A549 (cell line): Measurements from ENCODE around the gene TMEM82.

Experiments
- E2F6 ChIP-seq: IDR thresholded peaks from 2 replicates; pipeline ENCODE4 v1.6.1; 2012; ENCODE audit warnings: low read depth, borderline replicate concordance
- EP300 ChIP-seq, 2 experiments: fragments of >200 bp; sonication (Bioruptor Twin); formaldehyde crosslinking; IDR thresholded peaks; 2 replicates in 1 of 2; 3 replicates in 1 of 2; pipeline ENCODE4 v1.6.1; 2016 to 2017
- FOSL2 ChIP-seq, 2 experiments: fragments of 450-650 bp in 1 of 2; fragments of >200 bp in 1 of 2; sonication (Bioruptor Twin) in 1 of 2; formaldehyde crosslinking; IDR thresholded peaks; 2 replicates each; pipeline versions ENCODE4 v1.5.0 to v1.6.1; 2016 to 2020; ENCODE audit warnings: mild to moderate bottlenecking in 1 of 2, moderate library complexity in 1 of 2
- JUN ChIP-seq, 2 experiments: fragments of >200 bp; sonication (Bioruptor Twin); formaldehyde crosslinking; IDR thresholded peaks; 2 replicates in 1 of 2; 3 replicates in 1 of 2; pipeline ENCODE4 v1.6.1; 2016 to 2017
- MAFK ChIP-seq: fragments of 450-650 bp; IDR thresholded peaks from 2 replicates; pipeline ENCODE4 v1.6.1; 2014; ENCODE audit not compliant: partially characterized antibody
- NR3C1 ChIP-seq: fragments of >200 bp; sonication (Bioruptor Twin); formaldehyde crosslinking; IDR thresholded peaks from 3 replicates; pipeline ENCODE4 v1.6.1; 2017
- RFX5 ChIP-seq: fragments of 450-650 bp; IDR thresholded peaks from 2 replicates; pipeline ENCODE4 v1.7.1; 2014; ENCODE audit warnings: antibody characterized with exemption, mild to moderate bottlenecking, moderate library complexity
- TF ChIP-seq, protein P1 (sequence below): fragments of >200 bp; sonication (Bioruptor Twin); formaldehyde crosslinking; IDR thresholded peaks from 3 replicates; pipeline ENCODE4 v1.5.1; 2016
- TF ChIP-seq, protein P2 (sequence below): fragments of 250-450 bp; sonication (Bioruptor Pico); IDR thresholded peaks from 2 replicates; pipeline ENCODE4 v1.5.0; 2021; ENCODE audit warnings: mild to moderate bottlenecking, moderate library complexity, borderline replicate concordance

DNA sequence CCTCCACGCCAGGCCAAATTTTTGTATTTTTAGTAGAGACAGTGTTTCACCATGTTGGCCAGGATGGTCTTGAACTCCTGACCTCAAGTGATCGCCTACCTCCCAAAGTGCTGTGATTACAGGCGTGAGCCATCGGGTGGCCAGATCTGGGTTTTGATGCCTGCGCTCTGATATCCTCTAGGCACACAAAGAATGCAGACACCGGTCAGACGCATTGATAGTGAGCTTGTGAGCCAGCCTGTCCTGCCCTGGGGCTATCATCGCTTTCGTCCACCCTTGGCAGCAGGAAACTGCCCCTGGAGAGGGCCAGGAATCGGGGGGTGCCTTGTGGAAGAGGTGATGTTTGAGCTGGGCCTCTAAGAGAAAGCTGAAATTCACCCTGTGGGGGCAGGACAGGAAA is 20.2 kb downstream of the TMEM82 start:
- no peak for TF ChIP-seq MAFK
- TF ChIP-seq, protein P1, sequence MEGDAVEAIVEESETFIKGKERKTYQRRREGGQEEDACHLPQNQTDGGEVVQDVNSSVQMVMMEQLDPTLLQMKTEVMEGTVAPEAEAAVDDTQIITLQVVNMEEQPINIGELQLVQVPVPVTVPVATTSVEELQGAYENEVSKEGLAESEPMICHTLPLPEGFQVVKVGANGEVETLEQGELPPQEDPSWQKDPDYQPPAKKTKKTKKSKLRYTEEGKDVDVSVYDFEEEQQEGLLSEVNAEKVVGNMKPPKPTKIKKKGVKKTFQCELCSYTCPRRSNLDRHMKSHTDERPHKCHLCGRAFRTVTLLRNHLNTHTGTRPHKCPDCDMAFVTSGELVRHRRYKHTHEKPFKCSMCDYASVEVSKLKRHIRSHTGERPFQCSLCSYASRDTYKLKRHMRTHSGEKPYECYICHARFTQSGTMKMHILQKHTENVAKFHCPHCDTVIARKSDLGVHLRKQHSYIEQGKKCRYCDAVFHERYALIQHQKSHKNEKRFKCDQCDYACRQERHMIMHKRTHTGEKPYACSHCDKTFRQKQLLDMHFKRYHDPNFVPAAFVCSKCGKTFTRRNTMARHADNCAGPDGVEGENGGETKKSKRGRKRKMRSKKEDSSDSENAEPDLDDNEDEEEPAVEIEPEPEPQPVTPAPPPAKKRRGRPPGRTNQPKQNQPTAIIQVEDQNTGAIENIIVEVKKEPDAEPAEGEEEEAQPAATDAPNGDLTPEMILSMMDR, result no peak
- TF ChIP-seq, protein P2, sequence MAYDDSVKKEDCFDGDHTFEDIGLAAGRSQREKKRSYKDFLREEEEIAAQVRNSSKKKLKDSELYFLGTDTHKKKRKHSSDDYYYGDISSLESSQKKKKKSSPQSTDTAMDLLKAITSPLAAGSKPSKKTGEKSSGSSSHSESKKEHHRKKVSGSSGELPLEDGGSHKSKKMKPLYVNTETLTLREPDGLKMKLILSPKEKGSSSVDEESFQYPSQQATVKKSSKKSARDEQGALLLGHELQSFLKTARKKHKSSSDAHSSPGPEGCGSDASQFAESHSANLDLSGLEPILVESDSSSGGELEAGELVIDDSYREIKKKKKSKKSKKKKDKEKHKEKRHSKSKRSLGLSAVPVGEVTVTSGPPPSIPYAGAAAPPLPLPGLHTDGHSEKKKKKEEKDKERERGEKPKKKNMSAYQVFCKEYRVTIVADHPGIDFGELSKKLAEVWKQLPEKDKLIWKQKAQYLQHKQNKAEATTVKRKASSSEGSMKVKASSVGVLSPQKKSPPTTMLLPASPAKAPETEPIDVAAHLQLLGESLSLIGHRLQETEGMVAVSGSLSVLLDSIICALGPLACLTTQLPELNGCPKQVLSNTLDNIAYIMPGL (CRISPR knock-in tag), result no peak
- TF ChIP-seq FOSL2 (IDR thresholded peaks at IDR 0.05), result no peak
- no peak for TF ChIP-seq FOSL2 (CRISPR knock-in tag; IDR thresholded peaks at IDR 0.05)
- TF ChIP-seq EP300 (IDR thresholded peaks at IDR 0.05), result no peak
- TF ChIP-seq RFX5, result no peak
- no peak for TF ChIP-seq NR3C1
- no peak for TF ChIP-seq JUN (IDR thresholded peaks at IDR 0.05)
- TF ChIP-seq E2F6, result no peak
